Endothelial cell of umbilical vein (primary cell): ENCODE data around the gene HRH2. TPM values are rescaled to one million over a fixed set of nuclear protein-coding genes. Genes with fewer than 3 reads are reported as not detected.

Experiments used
- BruUV-seq: library from RNA; stranded (reverse); fragments of 400-500 nt; replicated peaks from 2 replicates; lab custom pipeline; 2021; lab: Mats Ljungman, UMichigan
- CTCF ChIA-PET: fragments of 300-600, 350-600 bp; sonication (Branson Sonifier 250); formaldehyde crosslinking; loops from one replicate; lab custom pipeline; 2021; ENCODE audit warnings: antibody characterized with exemption, inconsistent platforms; lab: Charles Lee
- POLR2A ChIA-PET: fragments of 300-600, 350-600 bp; sonication (Branson Sonifier 250); formaldehyde crosslinking; loops from one replicate; lab custom pipeline; 2021; ENCODE audit warnings: antibody characterized with exemption, inconsistent platforms; lab: Charles Lee
- DNase-seq: peaks from one replicate; pipeline ENCODE4 v3.0.0-alpha.2; 2011; ENCODE audit warnings: low read depth, low spot score
- FAIRE-seq: peaks from 2 replicates; lab custom pipeline; 2011; peaks lifted over from hg19 to GRCh38; lab: Jason Lieb, UNC
- H2AFZ ChIP-seq: 2 replicates; pipeline ENCODE4 v1.6.0; 2012; ENCODE audit warnings: low read depth, low read length, control low read depth, inconsistent platforms
- H3K27ac ChIP-seq: 2 replicates; pipeline ENCODE4 v1.5.1; 2011; ENCODE audit warnings: low read depth, mild to moderate bottlenecking, control low read depth, low read length, moderate library complexity; ENCODE audit not compliant: insufficient read depth
- H3K27me3 ChIP-seq, 2 experiments: 2 replicates each; pipeline versions ENCODE4 v1.6.0 to v1.6.1; 2011; ENCODE audit warnings: low read length in 2 of 2, mixed read lengths in 1 of 2; ENCODE audit not compliant: control insufficient read depth in 2 of 2, insufficient read depth in 2 of 2
- H3K36me3 ChIP-seq, 2 experiments: 2 replicates in 1 of 2; 3 replicates in 1 of 2; pipeline ENCODE4 v1.5.1; 2011; ENCODE audit warnings: low read length in 2 of 2, mild to moderate bottlenecking in 1 of 2, moderate library complexity in 1 of 2; ENCODE audit not compliant: control insufficient read depth in 2 of 2, insufficient read depth in 2 of 2; ENCODE audit errors: extremely low read depth in 1 of 2
- H3K4me1 ChIP-seq: 3 replicates; pipeline ENCODE4 v1.5.1; 2011; ENCODE audit warnings: mild to moderate bottlenecking, low read length; ENCODE audit not compliant: control insufficient read depth, insufficient read depth; ENCODE audit errors: extremely low read depth
- H3K4me2 ChIP-seq: 2 replicates; pipeline ENCODE4 v1.6.1; 2011; ENCODE audit warnings: low read length, control low read depth, mixed read lengths; ENCODE audit not compliant: insufficient read depth
- H3K4me3 ChIP-seq, 3 experiments: fragments of 200-600 bp in 1 of 3; sonication (generic), shearing (Covaris generic) in 1 of 3; replicated peaks in 1 of 3; 2 replicates each; pipeline ENCODE4 v1.5.1; 2011 to 2016; ENCODE audit warnings: control low read depth in 3 of 3, low read length in 3 of 3, mild to moderate bottlenecking in 2 of 3, inconsistent platforms in 1 of 3, low read depth in 1 of 3, moderate library complexity in 1 of 3; ENCODE audit not compliant: insufficient read depth in 1 of 3
- H3K79me2 ChIP-seq: 2 replicates; pipeline ENCODE4 v1.6.0; 2012; ENCODE audit warnings: low read length, inconsistent platforms; ENCODE audit not compliant: control insufficient read depth, insufficient read depth
- H3K9ac ChIP-seq: replicated peaks from 2 replicates; pipeline ENCODE3; 2011; ENCODE audit warnings: low read length, control low read depth; ENCODE audit not compliant: insufficient read depth; ENCODE audit errors: extremely low read depth
- H3K9me1 ChIP-seq: replicated peaks from 3 replicates; pipeline ENCODE4 v1.6.0; 2011; ENCODE audit warnings: mild to moderate bottlenecking, low read length; ENCODE audit not compliant: control insufficient read depth, insufficient read depth; ENCODE audit errors: extremely low read depth
- H3K9me3 ChIP-seq: replicated peaks from 2 replicates; pipeline ENCODE4 v1.5.1; 2012; ENCODE audit warnings: low read length, inconsistent platforms; ENCODE audit not compliant: control insufficient read depth, insufficient read depth
- H4K20me1 ChIP-seq: replicated peaks from 2 replicates; pipeline ENCODE3; 2011; ENCODE audit warnings: mild to moderate bottlenecking, low read length; ENCODE audit not compliant: control insufficient read depth, insufficient read depth; ENCODE audit errors: extremely low read depth
- EZH2 ChIP-seq: IDR thresholded peaks from 2 replicates; pipeline ENCODE4 v1.6.1; 2012; ENCODE audit warnings: borderline replicate concordance, low read depth, mild to moderate bottlenecking, moderate library complexity, low read length, inconsistent platforms; ENCODE audit not compliant: severe bottlenecking
- FOS ChIP-seq: IDR thresholded peaks from 2 replicates; pipeline ENCODE4 v1.6.1; 2011; ENCODE audit warnings: mild to moderate bottlenecking, low read length, moderate library complexity, borderline replicate concordance; ENCODE audit not compliant: insufficient read depth
- GATA2 ChIP-seq: IDR thresholded peaks from 2 replicates; pipeline ENCODE4 v1.7.0; 2011; ENCODE audit warnings: low read depth, mild to moderate bottlenecking, moderate library complexity, mixed read lengths, low read length; ENCODE audit not compliant: insufficient read length, insufficient read depth
- JUN ChIP-seq: IDR thresholded peaks from 2 replicates; pipeline ENCODE4 v1.6.1; 2011; ENCODE audit warnings: borderline replicate concordance, low read depth; ENCODE audit not compliant: insufficient read length, insufficient read depth
- MYC ChIP-seq: IDR thresholded peaks from one replicate; pipeline ENCODE4 v1.6.1; 2011; ENCODE audit warnings: mild to moderate bottlenecking, low read depth, low read length
- POLR2A ChIP-seq: IDR thresholded peaks from 2 replicates; pipeline ENCODE4 v1.6.1; 2012; ENCODE audit warnings: low read depth, mild to moderate bottlenecking, control low read depth, low read length
- POLR2AphosphoS5 ChIP-seq: IDR thresholded peaks from 2 replicates; pipeline ENCODE4 v1.6.1; 2012; ENCODE audit warnings: low read depth, mild to moderate bottlenecking, control low read depth, low read length, moderate library complexity; ENCODE audit not compliant: insufficient read depth
- dilution Hi-C: fragments of 300-500 bp; cut with MboI; formaldehyde crosslinking; loops from one replicate; pipeline ENCODE4 v1.15.0; 2019; ENCODE audit warnings: low sequenced_read_pairs; ENCODE audit not compliant: extremely low pct_ligation_motif_present
- intact Hi-C: fragments of 100-400 bp; cut with micrococcal nuclease; formaldehyde crosslinking; loops from one replicate; pipeline ENCODE4 v1.10.0; 2022
- polyA plus RNA-seq, 4 experiments: library from polyadenylated mRNA; depleted of rRNA in 3 of 4; stranded (reverse) in 3 of 4; unstranded in 1 of 4; fragments of >200 nt; gene quantifications; 2 replicates each; pipeline versions ENCODE4 v1.2.1 to v1.2.3, GENCODE V29; 2011 to 2012; ENCODE audit warnings: missing spikeins in 1 of 4
- total RNA-seq: library from RNA; stranded (reverse); gene quantifications from 2 replicates; pipeline ENCODE4 v1.2.3, GENCODE V29; 2021
- TF ChIP-seq, protein P1 (sequence below), 2 donors: IDR thresholded peaks; 1 replicate in 1 of 2; 2 replicates in 1 of 2; pipeline ENCODE4 v1.5.1; 2011; ENCODE audit warnings: low read length in 2 of 2, mild to moderate bottlenecking in 2 of 2, moderate library complexity in 2 of 2, control low read depth in 1 of 2, inconsistent platforms in 1 of 2, low read depth in 1 of 2; ENCODE audit not compliant: insufficient read depth in 1 of 2; ENCODE audit errors: extremely low read depth in 1 of 2
- TF ChIP-seq, protein P2 (sequence below): IDR thresholded peaks from 2 replicates; pipeline ENCODE4 v1.6.1; 2011; ENCODE audit not compliant: insufficient read depth, insufficient read length

Gene HRH2
- total and polyA plus RNA-seq, 2 donors (not counting 3 experiments of a cell fraction or from before 2014, with no cell fraction given): not detected

DNA sequence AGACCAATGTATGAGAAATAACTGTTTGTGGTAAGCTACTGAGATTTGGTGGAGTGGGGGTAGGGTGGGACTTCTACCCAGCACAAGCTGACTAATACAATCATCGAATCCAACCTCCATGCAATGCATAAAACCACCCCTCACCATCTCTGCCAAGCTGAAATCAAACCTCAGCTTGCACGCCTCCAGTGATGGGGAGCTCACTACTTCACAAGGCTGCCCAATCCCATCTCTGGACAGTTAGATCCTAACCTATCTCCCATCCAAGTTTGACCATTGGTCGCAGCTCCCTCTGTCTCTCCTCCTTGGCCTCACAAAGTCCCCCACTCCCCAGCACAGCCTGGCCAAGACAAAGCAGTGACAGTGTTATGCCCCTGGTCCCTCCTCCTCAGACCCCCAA lies 47.0 kb upstream of the HRH2 start:
- Histone ChIP-seq H3K27ac (no peak overlapping the region), H3K79me2 (no peaks in the 10 kb centered on the region), H3K9me3 (peaks cover 6% of the 10 kb centered on the region), H3K27me3 (no peaks in the 10 kb centered on the region), H4K20me1 (no peaks in the 10 kb centered on the region), H3K4me2 (no peak overlapping the region), H3K36me3 (no peaks in the 10 kb centered on the region), H3K9me1 (no peaks in the 10 kb centered on the region), H2AFZ (no peak overlapping the region), H3K4me1 (no peaks in the 10 kb centered on the region), H3K4me3 (no peak overlapping the region), H3K9ac (no peak overlapping the region)
- TF ChIP-seq, protein P1, sequence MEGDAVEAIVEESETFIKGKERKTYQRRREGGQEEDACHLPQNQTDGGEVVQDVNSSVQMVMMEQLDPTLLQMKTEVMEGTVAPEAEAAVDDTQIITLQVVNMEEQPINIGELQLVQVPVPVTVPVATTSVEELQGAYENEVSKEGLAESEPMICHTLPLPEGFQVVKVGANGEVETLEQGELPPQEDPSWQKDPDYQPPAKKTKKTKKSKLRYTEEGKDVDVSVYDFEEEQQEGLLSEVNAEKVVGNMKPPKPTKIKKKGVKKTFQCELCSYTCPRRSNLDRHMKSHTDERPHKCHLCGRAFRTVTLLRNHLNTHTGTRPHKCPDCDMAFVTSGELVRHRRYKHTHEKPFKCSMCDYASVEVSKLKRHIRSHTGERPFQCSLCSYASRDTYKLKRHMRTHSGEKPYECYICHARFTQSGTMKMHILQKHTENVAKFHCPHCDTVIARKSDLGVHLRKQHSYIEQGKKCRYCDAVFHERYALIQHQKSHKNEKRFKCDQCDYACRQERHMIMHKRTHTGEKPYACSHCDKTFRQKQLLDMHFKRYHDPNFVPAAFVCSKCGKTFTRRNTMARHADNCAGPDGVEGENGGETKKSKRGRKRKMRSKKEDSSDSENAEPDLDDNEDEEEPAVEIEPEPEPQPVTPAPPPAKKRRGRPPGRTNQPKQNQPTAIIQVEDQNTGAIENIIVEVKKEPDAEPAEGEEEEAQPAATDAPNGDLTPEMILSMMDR (IDR thresholded peaks at IDR 0.05; ENCODE audit: extremely low read depth in 1 of 2, insufficient read depth in 1 of 2, low read depth in 1 of 2, low read length in 2 of 2): no peak
- TF ChIP-seq POLR2A: no peak
- no peak for TF ChIP-seq GATA2
- no peak for TF ChIP-seq MYC
- no peak for TF ChIP-seq JUN
- TF ChIP-seq, protein P2, sequence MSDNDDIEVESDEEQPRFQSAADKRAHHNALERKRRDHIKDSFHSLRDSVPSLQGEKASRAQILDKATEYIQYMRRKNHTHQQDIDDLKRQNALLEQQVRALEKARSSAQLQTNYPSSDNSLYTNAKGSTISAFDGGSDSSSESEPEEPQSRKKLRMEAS: no peak
- TF ChIP-seq FOS: no peak
- no peak for TF ChIP-seq POLR2AphosphoS5
- TF ChIP-seq EZH2: no peak
- DNase-seq (no peak), FAIRE-seq (no peak)
- intact Hi-C loops (no loop called here), dilution Hi-C loops (no loop called here)
- ChIA-PET CTCF (no interaction called here), POLR2A (no interaction called here)
- BruUV-seq: no TSS peak
